Activated CD8-positive, alpha-beta memory T cell treated with anti-CD3 and anti-CD28 coated beads, Interleukin-2, amount 50 U/mL, for 1 hour (primary cell): Measurements from ENCODE around the gene SCUBE1.

Experiments used
- DNase-seq: peaks from one replicate; pipeline ENCODE4 v3.0.0-alpha.2; 2020; ENCODE audit errors: extremely low read depth

Gene SCUBE1

DNA sequence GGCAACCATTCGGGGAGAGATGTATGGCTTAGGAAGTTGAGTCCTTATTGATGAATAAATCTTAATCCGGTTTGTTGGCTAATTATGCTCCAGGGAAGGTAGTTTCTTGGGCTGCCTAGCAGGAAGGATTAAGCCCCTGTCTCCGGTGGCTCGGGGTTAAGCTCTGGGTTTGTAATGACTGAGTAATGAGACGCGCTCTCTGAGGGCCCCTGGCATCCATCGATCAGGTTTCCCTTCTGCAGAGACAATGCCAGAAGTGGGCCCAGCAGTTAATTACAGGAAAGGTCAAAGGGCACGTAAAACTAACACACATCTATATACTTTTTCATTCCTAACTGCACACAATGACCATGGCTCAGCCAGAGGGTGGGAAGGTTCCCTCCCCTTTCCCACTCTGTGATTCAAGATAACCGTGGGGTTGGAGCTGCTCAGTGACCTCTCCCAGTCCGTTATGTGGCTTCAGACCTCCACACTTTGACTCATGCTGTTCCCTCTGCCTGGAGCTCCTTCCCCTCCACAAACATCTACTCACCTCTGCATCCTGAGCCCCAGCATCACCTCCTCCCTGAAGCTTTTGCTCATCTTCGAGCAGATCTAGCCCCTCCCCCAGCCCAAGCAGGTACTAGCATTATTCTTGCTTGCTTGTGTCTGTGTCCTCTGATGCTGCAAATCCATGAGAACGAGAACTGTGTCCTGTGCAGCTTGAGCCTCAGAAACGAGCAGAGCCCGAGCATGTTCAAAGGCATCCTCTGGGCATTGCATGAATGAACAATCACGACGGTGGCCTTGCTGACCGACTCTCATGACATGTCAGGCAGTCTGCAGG lies 16.6 kb downstream of the SCUBE1 start:
- no peak for DNase-seq

DNA sequence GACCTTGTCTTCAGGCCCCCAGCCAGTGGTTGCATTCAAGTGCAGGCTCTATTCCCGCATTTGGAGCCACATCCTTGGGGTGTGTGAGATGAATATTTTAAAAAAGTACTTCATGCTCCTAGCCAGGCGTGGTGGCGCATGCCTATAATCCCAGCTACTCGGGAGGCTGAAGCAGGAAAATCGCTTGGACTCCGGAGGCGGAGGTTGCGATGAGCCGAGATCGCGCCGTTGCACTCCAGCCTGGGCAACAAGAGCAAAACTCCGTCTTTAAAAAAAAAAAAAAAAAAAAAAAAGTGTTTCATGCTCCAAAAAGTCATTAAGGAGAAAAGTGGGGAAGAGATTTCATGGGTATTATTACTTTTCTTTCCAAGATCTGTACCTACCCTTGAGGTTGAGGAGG lies 18.0 kb downstream of the SCUBE1 start:
- DNase-seq, result no peak

DNA sequence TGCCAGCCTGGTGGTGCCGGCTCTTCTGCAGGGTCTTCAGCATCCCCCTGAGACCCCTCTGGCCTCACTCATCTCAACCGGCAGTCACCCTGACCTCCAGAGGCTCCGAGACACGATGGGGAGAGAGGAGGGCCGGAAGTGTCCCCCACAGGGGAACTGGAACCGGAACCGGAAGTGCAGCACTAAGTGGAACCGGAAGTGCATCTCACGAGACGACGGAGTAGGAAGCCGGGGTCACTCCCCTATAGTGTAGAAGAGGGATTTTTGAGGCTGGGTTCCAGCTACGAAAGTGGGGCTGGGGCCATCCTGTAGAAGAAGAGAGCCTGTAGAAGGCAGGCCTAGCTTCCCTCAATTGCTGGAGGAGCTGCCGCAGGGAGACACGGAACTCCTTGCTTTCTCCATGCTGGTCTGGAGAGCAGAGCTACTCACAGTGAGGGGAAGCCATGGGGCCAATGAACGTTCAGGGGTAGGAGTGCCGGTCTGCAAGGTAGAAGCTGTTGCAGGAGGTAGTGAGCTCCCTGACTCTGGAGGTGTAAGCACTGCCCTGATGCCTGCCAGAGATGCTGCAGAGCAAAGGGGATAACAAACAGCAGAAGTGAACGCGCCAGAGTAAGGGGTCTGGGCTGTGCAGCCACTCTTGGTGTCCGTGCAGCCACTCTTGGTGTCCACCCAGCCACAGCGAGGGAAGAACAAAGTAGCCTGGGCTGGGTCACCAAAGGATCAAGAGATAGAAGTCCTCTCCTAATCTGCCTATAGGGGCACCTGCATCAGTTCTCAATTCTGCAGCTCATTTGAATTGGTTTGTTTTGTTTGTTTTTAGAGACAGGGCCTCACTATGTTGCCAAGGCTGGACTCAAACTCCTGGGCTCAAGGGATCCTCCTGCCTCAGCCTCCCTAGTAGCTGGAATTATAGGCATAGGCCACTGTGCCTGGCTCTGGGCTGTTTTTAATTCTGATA lies 21.9 kb downstream of the SCUBE1 start:
- DNase-seq, result no peak

DNA sequence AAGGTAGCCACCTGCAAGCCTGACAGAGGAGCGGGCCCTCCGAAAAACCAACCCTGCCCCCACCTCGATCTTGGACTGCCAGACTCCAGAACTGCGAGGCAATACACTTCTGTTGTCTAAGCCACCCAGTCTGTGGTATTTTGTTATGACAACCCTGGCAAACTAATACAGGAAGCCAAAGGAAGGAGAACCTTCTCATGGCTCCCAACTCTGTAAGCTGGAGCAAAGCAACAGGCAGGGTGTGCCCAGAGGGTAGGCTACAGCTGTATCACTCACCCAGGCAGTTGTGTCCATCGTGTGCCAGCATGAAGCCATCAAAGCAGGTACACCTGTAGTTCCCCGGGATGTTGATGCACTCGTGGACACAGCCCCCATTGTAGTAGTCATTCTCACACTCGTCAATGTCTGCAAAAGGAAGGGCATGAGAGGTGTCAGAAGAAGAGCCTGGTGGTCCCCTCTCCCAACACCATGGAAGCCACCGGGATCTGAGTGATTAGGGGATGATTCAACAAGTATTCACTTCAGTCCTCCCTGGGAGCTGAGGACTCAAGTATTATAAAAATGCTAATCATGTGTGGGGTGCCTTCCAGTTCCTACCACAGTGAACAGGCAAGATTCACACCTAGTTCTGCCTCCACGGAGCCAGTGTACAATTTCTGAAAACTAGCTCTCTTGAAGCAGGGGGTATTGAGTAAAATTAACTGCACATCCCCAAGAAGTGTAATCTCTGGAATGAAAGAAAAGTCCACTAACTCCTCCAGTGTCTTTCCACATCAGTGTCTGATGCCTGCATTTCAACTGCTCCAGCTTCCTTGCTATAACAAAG lies 23.3 kb downstream of the SCUBE1 start:
- no peak for DNase-seq

DNA sequence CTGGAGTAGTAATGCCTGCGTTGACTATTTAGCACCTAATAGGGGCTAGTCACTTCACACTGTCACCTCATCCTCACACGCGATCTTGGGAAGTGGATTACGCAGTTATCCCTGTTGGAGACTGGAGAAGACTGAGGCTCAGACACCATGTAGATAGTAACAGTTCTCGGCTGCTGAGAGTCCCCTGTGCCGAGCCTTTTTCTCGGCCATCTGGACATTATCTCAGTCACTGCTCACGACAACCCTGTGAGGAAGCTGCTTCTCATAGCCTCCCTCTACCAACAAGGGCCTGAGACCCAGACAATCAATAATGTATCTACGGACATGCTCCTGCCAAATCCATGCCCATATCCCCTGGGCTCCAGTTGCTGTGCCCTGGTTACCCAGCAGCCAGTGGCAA lies 25.9 kb downstream of the SCUBE1 start:
- no peak for DNase-seq

DNA sequence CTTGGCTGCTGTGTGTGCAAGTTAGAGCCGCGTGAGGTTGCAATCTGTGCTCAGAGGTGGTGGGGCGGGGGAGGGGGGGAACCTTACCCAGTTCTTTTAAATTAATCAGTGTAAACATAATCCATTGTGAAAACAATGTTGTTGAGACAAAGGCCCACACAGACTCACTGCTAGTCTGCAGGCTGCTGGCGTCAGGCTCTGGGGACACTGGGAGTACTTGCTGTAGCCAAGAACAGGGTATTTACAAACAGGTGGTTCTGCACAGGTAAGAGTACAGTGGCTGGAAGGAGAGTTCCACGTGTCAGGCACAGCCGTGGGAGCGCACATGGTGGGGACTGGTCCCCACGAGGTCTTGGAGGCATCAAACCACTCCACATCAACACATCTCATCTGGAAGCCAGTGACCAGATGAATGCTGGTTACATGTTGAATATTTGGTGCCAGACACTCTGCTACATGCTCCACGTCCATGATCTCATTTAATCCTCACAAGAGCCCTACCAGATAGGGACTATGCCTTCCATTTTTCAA lies 27.4 kb downstream of the SCUBE1 start:
- no peak for DNase-seq

DNA sequence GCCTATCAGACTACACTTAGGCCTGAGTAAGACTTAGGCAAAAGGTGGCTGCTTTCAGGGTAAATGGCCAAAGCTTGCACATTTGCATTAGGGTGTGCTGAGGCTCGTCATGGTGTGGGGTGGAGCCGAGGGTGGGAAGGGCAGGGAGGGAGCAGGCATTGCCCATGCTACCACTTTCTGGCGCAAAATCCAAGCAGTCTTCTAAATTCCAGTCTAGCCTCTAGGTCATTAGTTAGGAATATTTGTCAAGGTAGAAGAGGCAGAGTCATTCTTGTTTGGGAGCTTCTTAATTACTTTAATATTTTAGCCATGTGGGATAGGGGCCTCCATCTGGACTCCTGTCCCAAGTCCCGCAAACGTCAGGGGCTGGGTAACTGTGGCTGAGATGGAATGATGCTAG lies 28.6 kb downstream of the SCUBE1 start:
- no peak for DNase-seq

DNA sequence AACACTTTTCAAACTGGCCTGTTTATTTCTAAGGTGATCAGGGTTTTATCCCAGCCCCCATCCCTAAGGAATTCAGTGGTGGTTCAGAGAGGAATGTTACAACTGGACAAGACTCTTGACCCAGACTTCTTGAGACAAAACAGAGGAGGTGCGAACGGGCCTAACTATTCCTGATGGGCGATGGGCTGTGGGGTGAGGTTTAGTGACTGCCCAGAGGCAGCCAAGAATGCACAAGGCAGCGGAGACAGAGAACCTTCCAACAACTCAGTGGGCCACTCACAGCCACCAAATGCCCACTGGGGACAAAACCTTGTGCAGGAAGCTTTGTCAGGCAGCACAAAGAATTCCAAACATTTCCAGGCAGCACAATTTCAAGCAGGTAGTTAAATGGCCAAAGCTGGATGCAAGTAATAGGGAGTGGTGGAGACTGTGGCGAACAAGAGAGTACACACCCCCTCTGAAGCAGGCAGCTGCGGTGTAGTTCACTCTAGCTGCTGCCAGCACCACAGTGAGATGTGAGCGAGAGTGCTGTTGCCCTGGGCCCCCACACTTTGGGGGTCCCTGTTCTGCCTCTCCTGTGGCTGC lies 29.2 kb downstream of the SCUBE1 start:
- no peak for DNase-seq

DNA sequence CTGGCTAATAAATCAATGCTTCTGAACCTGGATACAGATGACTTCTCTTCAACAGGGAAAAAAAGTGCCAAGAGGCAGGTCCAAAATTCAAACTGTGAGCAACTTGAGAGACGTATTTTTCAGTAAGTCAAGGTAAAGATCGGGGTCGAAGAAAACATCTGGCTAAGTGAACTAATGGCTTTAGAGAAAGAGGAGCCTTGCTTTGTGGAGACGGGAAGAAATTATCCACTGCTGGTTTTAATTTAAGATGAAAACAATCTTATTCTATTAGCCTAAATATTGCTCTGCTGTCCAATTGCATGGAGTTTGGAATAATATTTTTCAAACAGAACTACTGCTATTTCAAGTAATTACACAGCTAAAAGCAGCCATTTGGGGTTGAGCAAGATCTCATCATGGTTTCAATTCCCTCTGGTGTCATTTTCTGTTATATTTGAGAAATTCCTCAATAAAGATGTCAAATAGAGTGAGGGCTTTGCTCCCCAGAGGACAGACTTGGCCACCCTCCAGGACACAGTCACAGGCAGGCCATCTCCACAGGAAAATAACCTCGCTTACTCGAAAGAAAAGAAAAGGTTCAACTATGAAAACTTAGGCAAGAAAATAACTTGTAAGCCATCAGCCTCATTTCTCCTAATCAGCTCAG lies 29.8 kb downstream of the SCUBE1 start:
- DNase-seq, result no peak

DNA sequence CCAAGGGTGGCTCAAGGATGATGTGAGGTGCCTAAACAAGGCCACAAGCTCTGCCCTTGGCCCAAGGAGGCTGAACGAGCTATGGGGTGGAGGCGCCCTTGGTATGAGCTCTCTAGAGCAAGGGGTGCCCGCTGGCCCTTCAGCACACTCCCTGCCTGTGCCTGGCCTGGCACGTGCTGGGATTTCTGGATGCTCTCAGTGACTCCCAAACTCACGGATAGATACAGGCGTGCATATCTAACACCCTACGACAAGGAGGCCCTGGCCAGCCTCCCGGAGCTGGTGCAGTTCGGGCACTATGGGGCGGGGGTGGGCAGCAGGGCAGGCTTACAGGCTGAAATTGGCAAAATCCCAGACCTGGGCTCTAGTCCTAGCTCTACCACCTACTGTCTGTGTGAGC lies 30.6 kb downstream of the SCUBE1 start:
- DNase-seq, result no peak

DNA sequence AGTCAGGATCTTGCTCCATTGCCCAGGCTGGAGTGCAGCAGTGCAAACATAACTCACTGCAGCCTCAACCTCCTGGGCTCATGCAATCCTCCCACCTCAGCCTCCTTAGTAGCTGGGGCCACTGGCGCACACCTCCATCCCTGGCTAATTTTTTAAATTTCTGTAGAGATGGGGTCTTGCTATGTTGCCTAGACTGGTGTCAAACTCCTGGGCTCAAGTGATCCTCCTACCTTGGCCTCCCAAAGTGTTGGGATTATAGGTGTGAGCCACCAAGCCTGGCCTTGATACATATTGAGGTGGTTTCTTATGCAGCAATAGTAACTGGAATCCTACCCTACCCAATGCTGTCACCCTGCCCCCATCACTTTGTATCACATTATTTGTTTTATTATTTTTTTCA lies 32.4 kb downstream of the SCUBE1 start:
- DNase-seq, result no peak

DNA sequence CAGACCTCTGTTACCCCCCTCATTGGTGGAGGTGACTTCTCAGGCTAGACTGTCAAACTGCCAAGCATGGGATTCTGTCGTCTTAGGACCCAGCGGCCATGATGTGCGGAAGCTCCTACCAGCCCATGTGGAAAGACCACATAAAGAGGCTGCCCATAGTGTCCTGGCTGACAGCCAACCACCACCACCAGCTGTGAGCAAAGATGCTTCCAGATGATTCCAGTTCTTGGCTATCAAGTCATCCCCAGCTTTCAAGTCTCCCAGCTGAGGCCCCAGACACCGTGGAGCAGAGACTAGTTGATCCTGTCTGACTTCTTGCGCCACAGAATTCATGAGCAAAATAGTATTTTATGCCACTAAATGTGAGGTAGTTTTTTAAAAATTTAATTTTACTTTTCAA lies 32.9 kb downstream of the SCUBE1 start:
- no peak for DNase-seq

DNA sequence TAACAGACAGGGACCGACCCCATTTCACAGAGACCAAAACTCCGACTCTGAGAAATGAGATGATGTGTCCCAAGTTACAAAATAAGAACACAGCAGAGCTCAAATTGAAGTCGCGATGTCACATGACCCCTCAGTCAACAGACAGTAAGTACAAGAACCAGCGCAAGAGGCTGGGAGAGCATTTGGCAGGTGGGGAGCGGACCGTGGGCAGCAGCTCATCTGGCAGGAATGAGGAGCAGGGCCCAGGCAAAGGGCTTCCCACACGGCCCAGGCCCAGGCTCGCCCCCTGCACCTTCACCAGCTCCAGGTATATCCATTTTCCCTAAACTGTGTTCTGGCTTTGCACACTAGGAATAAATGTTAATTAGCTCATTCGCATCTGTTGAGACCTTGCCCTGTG lies 34.3 kb downstream of the SCUBE1 start:
- no peak for DNase-seq

DNA sequence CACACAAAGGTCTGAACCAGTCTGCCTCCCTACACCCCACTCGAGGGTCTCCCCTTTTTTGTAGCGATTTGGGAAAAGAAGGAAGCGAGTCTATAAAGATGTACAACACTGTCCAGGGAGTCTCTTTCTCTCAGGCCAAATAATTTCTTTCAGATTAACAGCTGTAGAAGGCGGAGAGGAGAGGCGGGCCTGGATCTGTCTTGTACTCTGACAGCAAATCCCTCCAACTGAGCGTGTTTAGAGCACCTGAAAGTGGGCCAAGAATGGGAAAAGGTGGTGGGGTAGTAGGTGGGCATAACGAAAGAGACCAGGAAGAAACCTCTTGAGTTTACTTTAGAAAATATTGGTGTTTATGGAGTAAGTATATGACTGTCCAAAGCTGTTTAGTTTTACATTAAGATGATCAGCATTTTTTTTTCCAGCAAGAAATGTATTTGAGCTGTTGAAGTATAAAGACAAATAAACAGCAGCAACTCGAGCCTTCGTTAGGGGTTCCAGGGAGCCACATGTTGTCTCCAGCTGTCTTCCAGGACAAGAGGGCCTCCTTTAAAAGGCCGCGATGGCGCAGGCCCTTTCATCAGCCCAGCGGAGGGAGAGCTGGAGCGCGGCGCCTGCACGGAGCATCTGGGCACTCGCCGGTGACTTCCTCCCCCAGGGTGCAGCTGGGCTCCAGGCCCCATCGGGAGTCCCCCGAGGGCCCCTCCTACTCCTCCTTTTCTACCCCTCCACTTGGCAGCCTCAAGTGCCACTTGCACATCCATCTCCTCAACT lies 34.9 kb downstream of the SCUBE1 start:
- no peak for DNase-seq

DNA sequence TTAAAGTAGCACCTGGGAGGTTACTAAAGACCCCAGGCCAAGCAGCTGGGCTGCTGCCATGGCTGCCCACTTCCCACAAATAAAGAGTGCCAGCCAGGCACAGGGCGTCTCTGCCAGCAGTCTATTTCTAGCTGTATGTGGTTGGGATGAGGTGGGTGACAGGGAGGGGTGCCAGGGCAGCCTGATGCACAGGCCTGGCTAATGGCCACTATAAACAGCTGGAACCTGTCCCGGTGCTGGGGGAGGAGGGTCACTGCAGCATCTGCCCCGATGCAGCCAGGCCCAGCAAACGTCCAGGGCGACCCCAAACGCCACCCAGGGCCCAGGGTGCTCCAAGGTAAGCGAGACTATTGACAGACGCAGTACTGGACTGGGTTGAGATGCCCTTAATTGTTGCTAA lies 37.4 kb downstream of the SCUBE1 start:
- DNase-seq, result no peak

DNA sequence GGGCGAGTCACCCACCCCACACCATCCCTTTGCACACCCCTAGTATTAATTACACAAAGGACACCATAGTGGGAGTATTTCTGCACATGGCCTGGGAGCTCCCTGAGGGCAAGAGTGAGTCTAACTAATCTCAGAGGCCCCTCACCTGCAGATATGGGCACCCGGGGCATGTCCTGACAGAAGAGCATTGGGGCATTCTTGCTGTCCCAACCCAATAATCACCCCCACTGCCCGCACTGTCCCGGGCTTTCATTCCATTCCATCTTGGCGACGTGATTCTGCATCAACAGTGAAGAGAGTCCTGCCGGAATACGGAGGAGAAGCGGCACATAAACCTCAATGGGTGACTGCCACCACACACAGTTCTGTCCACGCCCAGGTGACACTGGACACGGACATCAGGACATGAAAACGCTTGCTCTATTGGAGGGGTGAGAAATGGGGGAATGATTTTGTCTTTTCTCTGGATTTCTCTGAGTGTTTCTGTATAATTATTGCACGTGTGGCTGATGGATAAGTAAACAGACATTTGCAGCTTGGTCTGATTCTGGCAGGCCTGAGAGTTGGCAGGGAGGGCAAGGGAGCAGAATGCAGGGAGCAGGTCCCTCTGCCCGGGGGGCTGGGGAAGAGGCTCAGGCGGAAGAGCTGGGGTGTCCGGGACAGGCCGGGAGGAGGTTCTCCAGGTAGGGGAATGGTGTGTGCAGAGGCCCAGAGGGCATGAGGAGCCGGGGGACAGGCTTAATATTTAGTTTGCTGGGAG lies 38.2 kb downstream of the SCUBE1 start:
- no peak for DNase-seq

DNA sequence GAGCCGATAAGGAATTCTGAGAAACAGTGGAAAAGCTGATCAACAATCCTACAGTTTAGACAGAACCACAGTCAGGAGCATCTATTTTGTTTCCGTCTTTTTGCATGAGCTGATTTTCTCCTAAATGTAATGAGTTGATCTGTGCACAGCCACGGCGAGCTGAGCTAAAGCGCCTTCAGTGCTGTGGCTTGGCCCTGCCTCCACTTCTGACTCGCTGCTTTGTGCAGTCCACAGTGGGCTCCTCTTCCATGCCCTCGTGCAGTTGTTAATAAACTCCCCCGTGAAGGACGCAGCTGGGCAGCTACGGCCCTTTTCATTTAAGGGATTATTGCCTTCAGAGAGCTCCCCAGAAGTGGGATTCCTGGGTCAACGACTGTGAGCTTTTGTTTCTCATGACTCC lies 39.4 kb downstream of the SCUBE1 start:
- DNase-seq, result no peak

DNA sequence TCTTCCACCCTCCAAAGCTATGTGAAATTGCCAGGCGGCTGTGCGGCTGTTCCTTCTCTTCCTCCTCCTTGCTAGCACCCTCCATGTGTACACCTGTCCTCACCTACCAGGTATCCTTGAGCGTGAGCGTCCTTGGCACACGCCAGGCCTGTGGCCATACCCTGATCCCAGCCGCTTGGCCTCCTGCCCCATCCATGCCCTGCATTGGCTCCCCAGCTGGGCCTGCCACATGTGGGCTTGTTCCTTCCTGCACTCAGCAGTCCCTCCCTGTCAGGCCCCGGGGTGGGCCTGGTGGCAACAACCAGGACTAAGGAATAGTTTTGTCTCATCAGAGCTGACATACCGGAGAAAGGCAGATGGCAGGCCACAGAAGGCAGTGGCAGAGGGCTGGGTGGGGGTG lies 40.0 kb downstream of the SCUBE1 start:
- DNase-seq, result no peak

DNA sequence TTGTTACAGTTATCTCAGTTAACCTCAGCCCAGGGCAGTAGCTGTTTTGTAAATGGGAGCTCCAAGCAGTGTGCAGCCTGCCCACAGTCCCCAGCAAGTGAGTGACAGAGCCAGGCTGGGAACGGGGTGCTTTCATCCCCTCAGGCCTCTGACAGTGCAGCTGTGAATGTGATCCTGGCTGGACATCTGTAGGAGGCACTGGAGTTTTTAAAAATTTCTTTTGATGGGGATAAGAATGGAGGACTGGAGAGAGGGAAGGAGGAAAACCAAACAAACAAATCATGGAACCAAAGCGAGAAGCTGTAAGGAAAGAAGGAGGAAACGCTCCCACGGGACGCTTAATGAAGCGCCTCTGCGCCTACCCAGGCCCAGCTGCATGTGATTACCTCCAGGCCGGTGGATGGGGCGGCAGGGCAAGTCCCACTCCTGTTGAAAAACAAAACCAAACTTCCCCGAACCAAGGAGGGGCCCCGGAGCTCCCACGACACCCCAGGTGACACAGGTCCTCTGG lies 40.6 kb downstream of the SCUBE1 start:
- no peak for DNase-seq
